Erythroblast (primary cell): ENCODE measurements around the gene IFITM1.

Source experiments
- GATA1 ChIP-seq: IDR thresholded peaks from 2 replicates; pipeline ENCODE4 v1.6.1; 2011; ENCODE audit warnings: low read depth, mild to moderate bottlenecking, control low read depth, low read length, moderate library complexity
- POLR2A ChIP-seq: IDR thresholded peaks from 2 replicates; pipeline ENCODE4 v1.6.1; 2011; ENCODE audit warnings: mild to moderate bottlenecking, low read length

DNA sequence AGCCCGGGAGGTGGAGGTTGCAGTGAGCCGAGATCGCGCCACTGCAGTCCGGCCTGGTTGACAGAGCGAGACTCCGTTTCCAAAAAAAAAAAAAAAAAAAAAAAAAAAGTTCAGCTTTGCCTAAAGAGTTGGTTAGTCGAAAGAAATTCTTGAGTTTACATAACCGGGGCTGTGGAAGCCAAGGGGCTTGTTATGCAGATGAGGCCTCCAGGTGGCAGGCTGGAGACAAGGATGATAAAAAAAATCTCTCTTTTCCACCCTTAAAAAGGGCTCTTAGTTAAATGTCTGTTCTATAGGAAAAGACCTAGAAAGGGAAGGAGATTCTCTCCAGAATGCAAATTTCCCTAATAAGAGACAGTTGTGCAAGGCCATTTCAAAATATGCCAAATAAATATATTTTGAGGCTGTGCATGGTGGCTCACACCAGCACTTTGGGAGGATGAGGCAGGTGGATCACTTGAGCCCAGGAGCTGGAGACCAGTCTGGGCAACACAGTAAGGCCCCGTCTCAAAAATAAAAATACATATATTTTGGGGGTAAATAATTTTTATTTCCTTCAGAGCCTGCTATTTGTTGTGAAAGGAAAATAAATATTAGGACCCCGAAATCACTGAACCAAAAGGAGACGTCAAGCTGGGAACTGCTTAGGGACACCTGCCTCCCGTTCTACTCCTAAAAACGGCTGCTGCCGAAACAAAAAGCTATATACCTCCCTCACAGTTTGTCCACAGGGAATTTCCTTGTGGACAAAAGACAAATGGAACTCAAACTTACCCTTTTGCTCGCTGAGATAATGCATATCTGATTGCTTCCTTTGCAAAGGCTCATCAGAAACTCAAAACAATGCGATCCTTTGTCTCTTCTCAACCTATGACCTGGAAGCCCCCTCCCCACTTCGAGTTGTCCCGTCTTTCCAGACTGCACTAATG lies 8.7 kb upstream of the IFITM1 start:
- no peak for TF ChIP-seq POLR2A
- TF ChIP-seq GATA1, result no peak
